OCI-LY7 (cell line): ENCODE results near the gene LHFPL2.

Experiments used
- CTCF ChIP-seq: fragments of 200-600 bp; sonication (generic); conservative IDR thresholded peaks from 2 replicates; pipeline ENCODE4 v1.5.1; 2014; ENCODE audit warnings: mild to moderate bottlenecking, antibody characterized with exemption, low read length, moderate library complexity, mixed read lengths
- EZH2phosphoT487 ChIP-seq: fragments of 200-600 bp; sonication (generic); IDR thresholded peaks from 2 replicates; pipeline ENCODE4 v1.6.1; 2018; ENCODE audit warnings: low read depth, borderline replicate concordance, mild to moderate bottlenecking, mixed run types, antibody characterized with exemption, low read length, moderate library complexity, mixed read lengths

- TF ChIP-seq CTCF: no peak
- no peak for TF ChIP-seq EZH2phosphoT487
Observed at GRCh38 chr5:78509145-78509865, 139.3 kb downstream of the LHFPL2 start.
